ENCODE measurements around the gene FCHSD2.

DNA sequence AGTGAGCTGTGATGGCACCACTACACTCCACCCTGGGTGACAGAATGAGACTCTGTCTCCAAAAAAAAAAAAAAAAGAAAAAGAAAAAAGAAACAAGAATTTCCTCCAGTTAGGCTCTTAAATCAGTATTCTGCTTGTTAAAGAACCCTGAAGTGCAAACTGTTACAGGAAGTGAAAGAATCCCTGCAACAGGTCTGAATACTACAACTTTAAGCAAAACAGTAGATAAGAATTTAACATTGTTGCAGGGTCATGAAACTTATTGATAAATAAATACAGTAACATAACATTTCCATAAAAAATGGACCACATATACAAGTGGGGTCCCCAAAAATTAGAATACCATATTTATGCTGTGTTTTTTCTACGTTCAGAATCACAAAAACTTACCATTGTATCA is 35.8 kb downstream of the FCHSD2 start:
- TF ChIP-seq POLR2AphosphoS5 (IDR thresholded peaks at IDR 0.05) (no peak), POLR2A (IDR thresholded peaks at IDR 0.05) (no peak)

All from upper lobe of left lung (tissue), 4 donors.